Activated CD4-positive, alpha-beta T cell treated with anti-CD3 and anti-CD28 coated beads, Interleukin-2, amount 50 U/mL, for 4 hours (primary cell): ENCODE results near the gene ZFP64.

Source experiments
- DNase-seq, 2 experiments: peaks; one replicate each; pipeline ENCODE4 v3.0.0-alpha.2; 2020

Gene ZFP64

DNA sequence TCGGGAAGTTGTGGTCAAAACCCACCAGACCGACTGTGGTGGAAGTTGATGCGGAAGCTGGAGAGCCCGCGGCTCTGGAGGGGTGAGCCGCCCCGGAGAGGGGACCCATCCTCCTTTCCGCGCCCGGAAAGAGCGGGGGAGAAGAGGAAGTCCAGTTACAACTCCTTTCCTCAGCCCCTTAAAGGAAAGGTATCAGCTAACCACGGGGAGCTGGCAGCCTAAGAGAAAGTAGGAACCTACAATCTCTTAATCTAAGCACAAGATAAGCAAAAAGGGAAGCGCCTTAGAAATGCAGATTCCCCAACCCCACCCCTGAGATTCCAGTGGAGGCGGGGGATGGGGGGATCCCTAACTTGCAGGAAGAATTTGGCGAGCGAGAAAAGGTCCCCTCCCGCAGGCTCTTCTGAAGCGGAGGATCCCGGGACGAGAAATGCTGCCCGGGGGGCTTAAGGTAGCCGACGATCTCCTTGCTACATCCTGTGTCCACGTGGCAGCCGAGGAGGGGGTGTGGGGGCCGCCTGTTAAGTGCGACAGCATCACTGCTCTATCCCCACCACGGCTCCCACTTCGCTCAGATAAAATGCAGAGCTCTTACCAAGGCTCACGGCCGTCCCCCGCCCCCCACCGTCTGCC is 87.5 kb downstream of the ZFP64 start:
- no peak for DNase-seq

DNA sequence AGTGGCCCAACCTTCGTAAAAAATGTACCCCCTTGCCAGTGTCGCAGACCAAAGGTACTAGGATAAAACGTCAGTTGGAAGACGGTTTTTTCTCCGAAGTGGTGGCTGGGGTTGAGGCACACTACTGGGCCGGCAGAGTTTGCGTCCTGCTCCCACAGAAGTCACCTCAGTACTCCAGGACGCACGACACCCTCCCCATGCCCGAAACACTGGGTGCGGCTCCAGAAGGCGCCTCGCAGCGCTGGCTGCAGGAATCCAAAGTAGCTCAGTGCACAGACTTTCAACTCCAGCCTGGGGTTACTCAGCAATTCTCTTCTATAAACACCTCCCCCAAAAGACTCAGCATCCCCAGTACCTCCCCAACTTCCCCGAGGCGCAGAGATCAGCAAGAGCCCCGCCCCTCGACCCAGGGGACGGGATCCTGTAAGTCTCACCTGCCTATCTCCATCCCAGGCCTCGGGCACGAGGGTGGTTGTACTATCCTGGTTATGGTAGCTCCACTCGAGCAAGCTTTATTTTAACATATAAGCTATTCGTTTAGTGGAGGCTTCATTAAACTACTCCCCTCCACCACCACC is 88.2 kb downstream of the ZFP64 start:
- DNase-seq = no peak

DNA sequence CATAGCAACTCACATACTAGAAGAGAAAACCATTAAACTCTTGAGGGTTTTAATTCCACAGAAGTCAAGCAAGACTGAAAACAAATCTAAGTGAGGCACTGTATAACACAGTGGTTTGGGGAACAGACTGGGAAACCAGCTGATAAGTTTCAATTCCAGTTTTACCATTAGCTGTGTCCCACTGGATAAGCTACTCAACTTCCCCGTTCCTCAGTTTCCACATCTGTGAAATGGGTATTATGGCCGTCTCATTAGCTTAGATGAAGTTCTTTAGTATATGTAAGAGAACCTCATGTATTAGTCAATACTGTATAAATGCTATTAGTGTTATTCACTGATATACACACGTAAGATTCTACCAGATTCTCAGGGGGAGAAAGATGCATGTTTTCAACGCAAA is 89.0 kb downstream of the ZFP64 start:
- no peak for DNase-seq

DNA sequence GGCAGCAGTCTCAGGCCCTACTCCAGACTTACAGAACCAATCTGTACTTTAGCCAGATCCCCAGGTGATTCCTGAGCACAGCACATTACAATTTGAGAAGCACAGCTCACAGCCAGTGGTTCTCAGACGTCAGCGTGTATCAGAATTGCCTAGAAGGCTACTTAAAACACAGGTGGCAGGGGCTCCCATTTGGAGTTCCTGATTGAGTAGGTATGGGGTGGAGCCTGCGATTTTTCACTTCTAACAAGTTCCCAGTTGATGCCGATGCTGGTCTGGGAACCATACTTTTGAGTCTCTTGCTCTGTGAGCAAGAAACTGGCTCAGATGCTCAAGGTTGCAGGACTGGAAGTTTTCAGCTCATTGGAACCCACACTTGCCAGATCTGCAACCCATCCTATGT is 89.5 kb downstream of the ZFP64 start:
- no peak for DNase-seq
